HG03097 (cell line): ENCODE data around the gene UNC5B.
"Not testable (repeated sequence)": the region's sequence is repeated elsewhere in the genome, so short reads cannot be mapped to it uniquely, and the experiment has no call there.

ENCODE experiments used
- ATAC-seq: cut with Tn5 transposase; IDR thresholded peaks from one replicate; pipeline ENCODE4 v1.9.1; 2021; ENCODE audit not compliant: unreplicated experiment, low FRiP score

The UNC5B gene

DNA sequence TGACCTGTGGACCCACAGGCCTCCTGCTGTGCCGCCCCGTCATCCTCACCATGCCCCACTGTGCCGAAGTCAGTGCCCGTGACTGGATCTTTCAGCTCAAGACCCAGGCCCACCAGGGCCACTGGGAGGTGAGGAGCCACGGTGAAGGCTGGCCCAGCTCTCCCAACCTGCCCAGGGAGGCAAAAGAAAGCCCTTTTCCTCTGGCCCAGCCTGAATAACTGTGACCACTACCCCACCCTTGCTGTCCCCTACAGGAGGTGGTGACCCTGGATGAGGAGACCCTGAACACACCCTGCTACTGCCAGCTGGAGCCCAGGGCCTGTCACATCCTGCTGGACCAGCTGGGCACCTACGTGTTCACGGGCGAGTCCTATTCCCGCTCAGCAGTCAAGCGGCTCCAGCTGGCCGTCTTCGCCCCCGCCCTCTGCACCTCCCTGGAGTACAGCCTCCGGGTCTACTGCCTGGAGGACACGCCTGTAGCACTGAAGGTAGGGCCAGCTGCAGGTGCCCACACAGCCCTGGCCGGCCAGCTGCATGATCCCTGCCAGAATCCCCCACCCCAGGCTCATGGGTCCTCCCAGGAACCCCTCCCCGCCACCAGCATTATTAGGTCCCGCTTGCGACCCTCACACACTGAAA is 81.2 kb downstream of the UNC5B start:
- no peak for ATAC-seq

DNA sequence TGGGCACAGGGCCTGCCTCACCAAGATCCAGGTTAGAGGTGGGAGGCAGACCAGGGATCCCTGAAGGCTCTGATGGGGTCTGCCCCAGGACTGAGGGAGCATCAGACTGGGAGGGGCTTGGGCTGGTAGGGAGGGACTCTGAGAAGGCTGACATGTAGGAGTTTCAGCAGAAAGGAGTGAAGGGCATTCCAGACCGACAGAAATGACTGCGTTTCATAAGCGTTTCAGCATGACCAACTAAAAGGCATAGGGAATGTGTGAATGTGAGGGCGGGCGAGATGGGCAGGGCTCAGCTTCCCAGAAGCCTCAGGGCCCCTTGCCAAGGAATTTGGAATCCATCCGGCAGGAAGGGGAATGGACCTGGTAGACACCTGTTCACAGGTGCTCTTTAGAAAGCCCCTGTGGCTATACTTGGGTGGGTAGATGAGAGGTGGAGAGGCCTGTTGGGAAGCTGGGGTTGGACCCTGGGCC is 81.8 kb downstream of the UNC5B start:
- no peak for ATAC-seq

- ATAC-seq = no peak
Measured at GRCh38 chr10:71294856-71295255, 82.5 kb downstream of the UNC5B start.

- ATAC-seq = no peak
Measured at GRCh38 chr10:71295641-71296040, 83.3 kb downstream of the UNC5B start.

GRCh38 chr10:71296086-71296485 is 83.7 kb downstream of the UNC5B start:
- ATAC-seq = no peak

- not testable (repeated sequence) for ATAC-seq
Measured at GRCh38 chr10:71296811-71297210, 84.4 kb downstream of the UNC5B start.

GRCh38 chr10:71297343-71297742 is 85.0 kb downstream of the UNC5B start:
- ATAC-seq = no peak

DNA sequence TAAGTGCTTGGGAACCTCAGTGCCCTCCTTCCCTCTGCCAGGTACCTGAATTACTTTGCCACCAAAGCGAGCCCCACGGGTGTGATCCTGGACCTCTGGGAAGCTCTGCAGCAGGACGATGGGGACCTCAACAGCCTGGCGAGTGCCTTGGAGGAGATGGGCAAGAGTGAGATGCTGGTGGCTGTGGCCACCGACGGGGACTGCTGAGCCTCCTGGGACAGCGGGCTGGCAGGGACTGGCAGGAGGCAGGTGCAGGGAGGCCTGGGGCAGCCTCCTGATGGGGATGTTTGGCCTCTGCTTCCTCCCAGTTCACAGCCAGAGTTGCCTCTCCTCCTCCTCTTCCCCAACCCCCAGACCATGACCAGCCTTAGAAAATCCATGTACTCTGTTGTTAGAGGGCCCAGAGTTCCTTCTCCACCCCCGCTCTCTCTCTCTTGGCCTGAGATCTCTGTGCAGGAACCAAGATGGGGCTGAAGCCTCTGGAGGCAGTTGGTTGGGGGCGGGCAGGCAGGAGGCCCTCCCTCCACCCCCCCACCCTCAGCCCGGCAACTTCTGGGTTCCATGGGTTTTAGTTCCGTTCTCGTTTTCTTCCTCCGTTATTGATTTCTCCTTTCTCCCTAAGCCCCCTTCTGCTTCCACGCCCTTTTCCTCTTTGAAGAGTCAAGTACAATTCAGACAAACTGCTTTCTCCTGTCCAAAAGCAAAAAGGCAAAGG is 86.9 kb downstream of the UNC5B start:
- ATAC-seq = no peak

- no peak for ATAC-seq
Measured at GRCh38 chr10:71300555-71301370, 88.4 kb downstream of the UNC5B start.

DNA sequence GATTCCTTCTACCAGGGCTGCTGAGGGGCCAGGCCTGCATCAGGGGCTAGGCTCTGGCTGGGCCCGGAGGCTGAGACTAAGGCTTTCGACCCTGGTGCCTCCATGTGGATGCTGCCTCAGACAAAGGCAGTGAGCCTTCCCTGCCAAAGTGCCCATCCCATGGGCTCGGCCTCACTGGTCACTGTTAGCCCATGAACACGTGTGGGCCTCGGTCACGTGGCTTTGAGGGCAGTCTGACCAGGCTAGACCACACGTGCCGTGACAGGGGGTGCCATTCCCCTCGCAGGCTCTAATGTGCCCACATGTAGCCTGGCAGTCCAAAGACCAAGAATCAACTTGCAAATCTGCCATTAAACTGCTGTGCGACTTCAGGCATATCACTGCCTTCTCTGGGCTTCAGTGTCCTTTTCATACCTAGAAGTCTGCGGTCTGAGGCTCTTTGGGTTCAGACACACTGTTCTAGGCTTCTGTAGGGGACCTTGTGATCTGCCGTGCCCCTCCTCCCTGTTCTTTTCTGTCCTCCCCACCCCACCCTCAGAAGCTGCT is 89.1 kb downstream of the UNC5B start:
- no peak for ATAC-seq

GRCh38 chr10:71302451-71302850 is 90.1 kb downstream of the UNC5B start:
- no peak for ATAC-seq

- ATAC-seq = no peak
Measured at GRCh38 chr10:71302874-71303568, 90.7 kb downstream of the UNC5B start.

- no peak for ATAC-seq
Measured at GRCh38 chr10:71303569-71303907, 91.2 kb downstream of the UNC5B start.

GRCh38 chr10:71304914-71305313 is 92.5 kb downstream of the UNC5B start:
- ATAC-seq = no peak

- no peak for ATAC-seq
Measured at GRCh38 chr10:71306979-71307378, 94.6 kb downstream of the UNC5B start.

DNA sequence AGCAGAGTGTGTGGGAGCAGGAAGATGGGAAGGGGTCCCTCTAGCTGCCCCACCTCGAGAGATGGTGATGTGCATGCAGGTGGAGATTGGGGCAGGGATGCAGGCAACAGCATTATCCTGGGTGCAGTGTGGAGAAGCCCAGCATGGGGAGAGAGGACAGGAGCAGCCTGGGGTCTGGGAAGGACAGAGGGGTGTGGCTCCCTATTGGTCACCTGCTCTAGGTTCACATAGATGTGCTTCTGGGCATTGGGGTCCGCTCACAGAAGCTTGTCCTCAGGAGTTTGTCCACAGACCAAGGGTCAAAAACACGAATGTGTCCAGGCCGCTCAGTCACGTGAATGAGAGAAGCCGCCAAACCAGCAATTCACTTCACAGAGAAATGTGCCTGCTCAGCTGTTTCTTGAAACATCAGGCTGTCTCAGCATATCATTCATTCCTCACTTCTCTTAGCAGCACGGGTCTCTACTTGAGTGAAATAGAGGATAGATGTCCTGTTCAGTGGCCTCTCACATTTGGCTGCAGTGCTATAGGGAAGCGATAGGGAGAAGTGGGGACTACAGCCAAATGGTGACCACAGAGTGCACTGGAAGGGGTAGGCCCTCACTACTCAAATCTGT is 95.2 kb downstream of the UNC5B start:
- ATAC-seq = no peak

- ATAC-seq = no peak
Measured at GRCh38 chr10:71308244-71308643, 95.9 kb downstream of the UNC5B start.

- no peak for ATAC-seq
Measured at GRCh38 chr10:71308985-71309384, 96.6 kb downstream of the UNC5B start.

- no peak for ATAC-seq
Measured at GRCh38 chr10:71309919-71310318, 97.5 kb downstream of the UNC5B start.

GRCh38 chr10:71312220-71312619 is 99.8 kb downstream of the UNC5B start:
- ATAC-seq = no peak
